ENCODE measurements around the gene SLC8A1.

DNA sequence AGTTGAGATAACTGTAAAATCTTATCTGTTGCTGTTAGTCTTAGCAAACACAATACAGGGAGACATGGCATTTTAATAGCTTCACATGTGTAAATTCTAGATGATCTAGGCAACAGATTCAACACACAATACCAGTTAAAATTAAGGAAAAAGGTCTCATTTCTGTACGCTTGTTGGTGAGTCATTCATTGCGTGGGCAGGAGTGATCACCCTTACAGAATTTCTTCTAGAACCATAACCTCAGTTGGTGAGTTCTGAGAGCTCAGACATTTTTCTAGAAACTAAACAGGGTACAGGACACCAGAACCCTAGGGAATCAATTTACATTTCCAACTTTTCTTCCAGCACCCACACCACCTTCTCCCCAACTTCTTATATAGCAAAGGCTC, 81.9 kb downstream of the SLC8A1 start:
- TF ChIP-seq, protein P1, sequence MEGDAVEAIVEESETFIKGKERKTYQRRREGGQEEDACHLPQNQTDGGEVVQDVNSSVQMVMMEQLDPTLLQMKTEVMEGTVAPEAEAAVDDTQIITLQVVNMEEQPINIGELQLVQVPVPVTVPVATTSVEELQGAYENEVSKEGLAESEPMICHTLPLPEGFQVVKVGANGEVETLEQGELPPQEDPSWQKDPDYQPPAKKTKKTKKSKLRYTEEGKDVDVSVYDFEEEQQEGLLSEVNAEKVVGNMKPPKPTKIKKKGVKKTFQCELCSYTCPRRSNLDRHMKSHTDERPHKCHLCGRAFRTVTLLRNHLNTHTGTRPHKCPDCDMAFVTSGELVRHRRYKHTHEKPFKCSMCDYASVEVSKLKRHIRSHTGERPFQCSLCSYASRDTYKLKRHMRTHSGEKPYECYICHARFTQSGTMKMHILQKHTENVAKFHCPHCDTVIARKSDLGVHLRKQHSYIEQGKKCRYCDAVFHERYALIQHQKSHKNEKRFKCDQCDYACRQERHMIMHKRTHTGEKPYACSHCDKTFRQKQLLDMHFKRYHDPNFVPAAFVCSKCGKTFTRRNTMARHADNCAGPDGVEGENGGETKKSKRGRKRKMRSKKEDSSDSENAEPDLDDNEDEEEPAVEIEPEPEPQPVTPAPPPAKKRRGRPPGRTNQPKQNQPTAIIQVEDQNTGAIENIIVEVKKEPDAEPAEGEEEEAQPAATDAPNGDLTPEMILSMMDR (IDR thresholded peaks at IDR 0.05; ENCODE audit: insufficient read depth, low read length), result no peak
- TF ChIP-seq POLR2AphosphoS5 (IDR thresholded peaks at IDR 0.05; ENCODE audit: low read depth), result no peak

All from HL-60 (cell line).